ENCODE results near the gene PRKAG2.

PRKAG2 gene

GRCh38 chr7:151601521-151602305 lies 275.2 kb downstream of the PRKAG2 start:
- H3K4me3 ChIP-seq (ENCODE audit: low read depth in 1 of 2, low read length in 1 of 2): no peak overlapping the region
- H3K9me3 ChIP-seq: no peaks in the 10 kb centered on the region
- H3K36me3 ChIP-seq: no peaks in the 10 kb centered on the region
- no peaks in the 10 kb centered on the region for H3K27me3 ChIP-seq
- H3K27ac ChIP-seq: no peak overlapping the region
- TF ChIP-seq CTCF (IDR thresholded peaks at IDR 0.05): no peak
- no peaks in the 10 kb centered on the region for H3K4me1 ChIP-seq (ENCODE audit: control insufficient read depth in 1 of 2, insufficient read depth in 1 of 2, low read depth in 1 of 2, low read length in 1 of 2)

GRCh38 chr7:151600331-151600730 lies 276.6 kb downstream of the PRKAG2 start:
- no peak overlapping the region for H3K27ac ChIP-seq
- no peak overlapping the region for H3K4me3 ChIP-seq (ENCODE audit: low read depth in 1 of 2, low read length in 1 of 2)
- H3K4me1 ChIP-seq (ENCODE audit: control insufficient read depth in 1 of 2, insufficient read depth in 1 of 2, low read depth in 1 of 2, low read length in 1 of 2): no peaks in the 10 kb centered on the region

GRCh38 chr7:151599401-151600227 lies 277.3 kb downstream of the PRKAG2 start:
- no peak overlapping the region for H3K27ac ChIP-seq
- no peak overlapping the region for H3K4me3 ChIP-seq (ENCODE audit: low read depth in 1 of 2, low read length in 1 of 2)
- no peaks in the 10 kb centered on the region for H3K36me3 ChIP-seq
- no peaks in the 10 kb centered on the region for H3K27me3 ChIP-seq
- H3K9me3 ChIP-seq: no peaks in the 10 kb centered on the region
- H3K4me1 ChIP-seq (ENCODE audit: control insufficient read depth in 1 of 2, insufficient read depth in 1 of 2, low read depth in 1 of 2, low read length in 1 of 2): no peaks in the 10 kb centered on the region
- TF ChIP-seq CTCF (IDR thresholded peaks at IDR 0.05): no peak

More at GRCh38 chr7:151600331-151600730, 276.6 kb downstream of the PRKAG2 start:
- no peak for TF ChIP-seq CTCF (IDR thresholded peaks at IDR 0.05)
- no peaks in the 10 kb centered on the region for H3K27me3 ChIP-seq
- no peaks in the 10 kb centered on the region for H3K36me3 ChIP-seq
- no peaks in the 10 kb centered on the region for H3K9me3 ChIP-seq

- H3K4me1 ChIP-seq (ENCODE audit: control insufficient read depth in 1 of 2, insufficient read depth in 1 of 2, low read depth in 1 of 2, low read length in 1 of 2): no peaks in the 10 kb centered on the region
- no peak for TF ChIP-seq CTCF (IDR thresholded peaks at IDR 0.05)
- H3K4me3 ChIP-seq (ENCODE audit: low read depth in 1 of 2, low read length in 1 of 2): no peak overlapping the region
- H3K9me3 ChIP-seq: no peaks in the 10 kb centered on the region
- H3K36me3 ChIP-seq: no peaks in the 10 kb centered on the region
- no peaks in the 10 kb centered on the region for H3K27me3 ChIP-seq
- H3K27ac ChIP-seq: no peak overlapping the region
Observed at GRCh38 chr7:151597541-151598444, 279.1 kb downstream of the PRKAG2 start.

- H3K27ac ChIP-seq: no peak overlapping the region
- no peaks in the 10 kb centered on the region for H3K27me3 ChIP-seq
- H3K36me3 ChIP-seq: no peaks in the 10 kb centered on the region
- no peaks in the 10 kb centered on the region for H3K4me1 ChIP-seq (ENCODE audit: control insufficient read depth in 1 of 2, insufficient read depth in 1 of 2, low read depth in 1 of 2, low read length in 1 of 2)
- no peaks in the 10 kb centered on the region for H3K9me3 ChIP-seq
- TF ChIP-seq CTCF (IDR thresholded peaks at IDR 0.05): no peak
- H3K4me3 ChIP-seq (ENCODE audit: low read depth in 1 of 2, low read length in 1 of 2): no peak overlapping the region
Observed at GRCh38 chr7:151595702-151596350, 281.1 kb downstream of the PRKAG2 start.

All from neutrophil (primary cell).